ENCODE data around the gene NID1.

DNA sequence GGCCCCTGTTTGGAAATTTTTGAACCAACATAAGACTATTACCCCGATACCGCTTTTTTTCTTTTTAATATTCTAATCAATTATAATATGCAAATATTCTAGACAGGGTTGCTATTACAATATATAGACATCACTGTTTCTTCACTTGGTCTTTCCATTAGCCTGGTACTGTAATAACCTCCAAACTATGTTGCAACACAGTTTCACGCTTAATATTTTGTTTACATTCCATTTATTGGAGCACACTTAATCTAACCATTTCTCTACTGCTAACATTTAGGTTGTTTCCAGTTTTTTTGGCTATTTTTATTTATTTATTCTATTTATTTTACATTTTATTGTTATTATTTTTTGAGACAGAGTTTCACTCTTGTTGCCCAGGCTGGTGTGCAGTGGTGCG, 17.6 kb upstream of the NID1 start:
- TF ChIP-seq, protein P1, sequence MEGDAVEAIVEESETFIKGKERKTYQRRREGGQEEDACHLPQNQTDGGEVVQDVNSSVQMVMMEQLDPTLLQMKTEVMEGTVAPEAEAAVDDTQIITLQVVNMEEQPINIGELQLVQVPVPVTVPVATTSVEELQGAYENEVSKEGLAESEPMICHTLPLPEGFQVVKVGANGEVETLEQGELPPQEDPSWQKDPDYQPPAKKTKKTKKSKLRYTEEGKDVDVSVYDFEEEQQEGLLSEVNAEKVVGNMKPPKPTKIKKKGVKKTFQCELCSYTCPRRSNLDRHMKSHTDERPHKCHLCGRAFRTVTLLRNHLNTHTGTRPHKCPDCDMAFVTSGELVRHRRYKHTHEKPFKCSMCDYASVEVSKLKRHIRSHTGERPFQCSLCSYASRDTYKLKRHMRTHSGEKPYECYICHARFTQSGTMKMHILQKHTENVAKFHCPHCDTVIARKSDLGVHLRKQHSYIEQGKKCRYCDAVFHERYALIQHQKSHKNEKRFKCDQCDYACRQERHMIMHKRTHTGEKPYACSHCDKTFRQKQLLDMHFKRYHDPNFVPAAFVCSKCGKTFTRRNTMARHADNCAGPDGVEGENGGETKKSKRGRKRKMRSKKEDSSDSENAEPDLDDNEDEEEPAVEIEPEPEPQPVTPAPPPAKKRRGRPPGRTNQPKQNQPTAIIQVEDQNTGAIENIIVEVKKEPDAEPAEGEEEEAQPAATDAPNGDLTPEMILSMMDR (IDR thresholded peaks at IDR 0.05 in 8 of 11, conservative IDR thresholded peaks at IDR 0.05 in 3 of 11), result no peak
- TF ChIP-seq POLR2A (IDR thresholded peaks at IDR 0.05) (no peak), POLR2AphosphoS5 (IDR thresholded peaks at IDR 0.05) (no peak)

Measured in spleen (tissue), 7 donors.